ENCODE measurements around the gene ZBED4. TPM values are rescaled to one million over a fixed set of nuclear protein-coding genes. Genes with fewer than 3 reads are reported as not detected.

ZBED4 gene
- total RNA-seq, 1 experiment from 2014 or later, result 29.2 TPM

DNA sequence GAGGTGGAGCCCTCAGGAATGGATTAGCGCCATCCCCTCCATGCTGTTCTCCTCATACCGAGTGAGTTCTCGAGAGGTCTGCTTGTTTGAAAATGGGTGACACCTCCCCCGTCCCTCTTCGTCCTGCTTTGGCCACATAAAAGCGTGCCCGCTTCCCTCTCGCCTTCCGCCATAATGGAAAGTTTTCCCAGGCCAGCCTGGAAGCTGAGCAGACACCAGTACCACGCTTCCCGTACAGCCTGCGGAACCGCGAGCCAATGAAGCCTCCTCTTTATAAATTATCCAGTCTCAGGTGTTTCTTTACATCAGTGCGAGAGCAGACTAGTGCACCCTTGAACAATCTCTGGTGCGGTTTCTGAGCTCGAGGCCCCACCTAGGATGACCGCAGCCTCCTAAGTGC, 51.8 kb downstream of the ZBED4 start:
- CTCF ChIA-PET, result no interaction called here
- H3K36me3 Mint-ChIP-seq, result peaks cover 39% of the 10 kb centered on the region

GRCh38 chr22:49906071-49906798, 52.6 kb downstream of the ZBED4 start:
- no peak overlapping the region for H3K4me3 Mint-ChIP-seq
- no peak overlapping the region for H3K27ac Mint-ChIP-seq
- H3K4me1 Mint-ChIP-seq, result no peaks in the 10 kb centered on the region
- no peak for DNase-seq (ENCODE audit: low spot score)
- peaks cover 12% of the 10 kb centered on the region for H3K9me3 Mint-ChIP-seq
- no peak for TF ChIP-seq TCF7 (CRISPR knock-in tag; IDR thresholded peaks at IDR 0.05; ENCODE audit: low read depth)
- no peak for TF ChIP-seq ATF1 (CRISPR knock-in tag; IDR thresholded peaks at IDR 0.05)
- no peak for TF ChIP-seq JAZF1 (CRISPR knock-in tag; IDR thresholded peaks at IDR 0.05)
- TF ChIP-seq, protein P1, sequence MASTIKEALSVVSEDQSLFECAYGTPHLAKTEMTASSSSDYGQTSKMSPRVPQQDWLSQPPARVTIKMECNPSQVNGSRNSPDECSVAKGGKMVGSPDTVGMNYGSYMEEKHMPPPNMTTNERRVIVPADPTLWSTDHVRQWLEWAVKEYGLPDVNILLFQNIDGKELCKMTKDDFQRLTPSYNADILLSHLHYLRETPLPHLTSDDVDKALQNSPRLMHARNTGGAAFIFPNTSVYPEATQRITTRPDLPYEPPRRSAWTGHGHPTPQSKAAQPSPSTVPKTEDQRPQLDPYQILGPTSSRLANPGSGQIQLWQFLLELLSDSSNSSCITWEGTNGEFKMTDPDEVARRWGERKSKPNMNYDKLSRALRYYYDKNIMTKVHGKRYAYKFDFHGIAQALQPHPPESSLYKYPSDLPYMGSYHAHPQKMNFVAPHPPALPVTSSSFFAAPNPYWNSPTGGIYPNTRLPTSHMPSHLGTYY (CRISPR knock-in tag; IDR thresholded peaks at IDR 0.05), result no peak
- TF ChIP-seq SOX15 (CRISPR knock-in tag; IDR thresholded peaks at IDR 0.05), result no peak
- no peak for TF ChIP-seq ZNF121 (CRISPR knock-in tag; IDR thresholded peaks at IDR 0.05)
- TF ChIP-seq CTCF (IDR thresholded peaks at IDR 0.05), result no peak
- ChIA-PET CTCF (no interaction called here), POLR2A (no interaction called here)
- no peak for ATAC-seq
- peaks cover 33% of the 10 kb centered on the region for H3K36me3 Mint-ChIP-seq
- no peaks in the 10 kb centered on the region for H3K27me3 Mint-ChIP-seq (ENCODE audit: low read depth)

More for the DNA sequence above, 51.8 kb downstream of the ZBED4 start:
- ATAC-seq (no peak), DNase-seq (ENCODE audit: low spot score) (no peak)
- peak overlapping the region; percentile 70; the same call in 1 of the 2 replicates for H3K27ac Mint-ChIP-seq
- H3K9me3 Mint-ChIP-seq, result peaks cover 17% of the 10 kb centered on the region
- H3K4me3 Mint-ChIP-seq, result no peak overlapping the region
- TF ChIP-seq, protein P2, sequence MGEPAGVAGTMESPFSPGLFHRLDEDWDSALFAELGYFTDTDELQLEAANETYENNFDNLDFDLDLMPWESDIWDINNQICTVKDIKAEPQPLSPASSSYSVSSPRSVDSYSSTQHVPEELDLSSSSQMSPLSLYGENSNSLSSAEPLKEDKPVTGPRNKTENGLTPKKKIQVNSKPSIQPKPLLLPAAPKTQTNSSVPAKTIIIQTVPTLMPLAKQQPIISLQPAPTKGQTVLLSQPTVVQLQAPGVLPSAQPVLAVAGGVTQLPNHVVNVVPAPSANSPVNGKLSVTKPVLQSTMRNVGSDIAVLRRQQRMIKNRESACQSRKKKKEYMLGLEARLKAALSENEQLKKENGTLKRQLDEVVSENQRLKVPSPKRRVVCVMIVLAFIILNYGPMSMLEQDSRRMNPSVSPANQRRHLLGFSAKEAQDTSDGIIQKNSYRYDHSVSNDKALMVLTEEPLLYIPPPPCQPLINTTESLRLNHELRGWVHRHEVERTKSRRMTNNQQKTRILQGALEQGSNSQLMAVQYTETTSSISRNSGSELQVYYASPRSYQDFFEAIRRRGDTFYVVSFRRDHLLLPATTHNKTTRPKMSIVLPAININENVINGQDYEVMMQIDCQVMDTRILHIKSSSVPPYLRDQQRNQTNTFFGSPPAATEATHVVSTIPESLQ (CRISPR knock-in tag; IDR thresholded peaks at IDR 0.05), result no peak
- TF ChIP-seq ZNF671 (CRISPR knock-in tag; IDR thresholded peaks at IDR 0.05) (no peak), ZMAT4 (CRISPR knock-in tag; IDR thresholded peaks at IDR 0.05) (no peak), KAT7 (CRISPR knock-in tag; IDR thresholded peaks at IDR 0.05; ENCODE audit: borderline replicate concordance) (no peak), HMGA2 (CRISPR knock-in tag; IDR thresholded peaks at IDR 0.05) (no peak), GRHL2 (CRISPR knock-in tag; IDR thresholded peaks at IDR 0.05; ENCODE audit: insufficient replicate concordance, severe bottlenecking) (no peak), ZNF396 (CRISPR knock-in tag; IDR thresholded peaks at IDR 0.05; ENCODE audit: borderline replicate concordance) (no peak)
- TF ChIP-seq, protein P3, sequence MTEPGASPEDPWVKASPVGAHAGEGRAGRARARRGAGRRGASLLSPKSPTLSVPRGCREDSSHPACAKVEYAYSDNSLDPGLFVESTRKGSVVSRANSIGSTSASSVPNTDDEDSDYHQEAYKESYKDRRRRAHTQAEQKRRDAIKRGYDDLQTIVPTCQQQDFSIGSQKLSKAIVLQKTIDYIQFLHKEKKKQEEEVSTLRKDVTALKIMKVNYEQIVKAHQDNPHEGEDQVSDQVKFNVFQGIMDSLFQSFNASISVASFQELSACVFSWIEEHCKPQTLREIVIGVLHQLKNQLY (CRISPR knock-in tag; IDR thresholded peaks at IDR 0.05), result no peak
- H3K27me3 Mint-ChIP-seq (ENCODE audit: low read depth), result no peaks in the 10 kb centered on the region
- POLR2A ChIA-PET, result no interaction called here
- no peaks in the 10 kb centered on the region for H3K4me1 Mint-ChIP-seq

DNA sequence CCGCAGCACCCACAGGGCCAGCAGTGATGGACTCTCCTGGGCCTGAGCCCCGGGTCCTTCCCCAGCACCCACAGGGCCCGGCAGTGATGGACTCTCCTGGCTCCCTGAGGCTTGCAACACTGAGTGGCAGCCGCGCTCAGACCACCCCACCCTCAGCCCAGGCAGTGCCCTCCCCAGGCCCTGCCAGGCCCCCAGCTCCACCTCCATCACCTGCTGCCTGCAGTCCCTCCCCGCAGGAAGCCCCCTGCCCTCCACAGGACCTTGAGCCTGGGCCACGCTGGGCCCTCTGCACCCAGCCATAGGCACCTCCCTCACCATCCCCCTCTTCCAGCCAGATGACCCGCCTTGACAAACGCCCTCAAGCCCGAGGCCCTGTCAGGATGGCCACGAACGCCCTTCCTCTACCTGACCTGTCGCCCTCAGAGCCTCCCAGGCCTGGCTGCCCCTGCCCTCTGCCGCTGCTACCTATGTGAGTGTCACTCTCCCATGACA, 53.2 kb downstream of the ZBED4 start:
- Mint-ChIP-seq H3K4me3 (no peak overlapping the region), H3K9me3 (peaks cover 5% of the 10 kb centered on the region), H3K27ac (no peak overlapping the region), H3K27me3 (ENCODE audit: low read depth) (no peaks in the 10 kb centered on the region), H3K4me1 (no peaks in the 10 kb centered on the region), H3K36me3 (peaks cover 27% of the 10 kb centered on the region)
- DNase-seq (ENCODE audit: low spot score) (no peak), ATAC-seq (no peak)
- ChIA-PET CTCF (no interaction called here), POLR2A (no interaction called here)
- TF ChIP-seq, protein P4, sequence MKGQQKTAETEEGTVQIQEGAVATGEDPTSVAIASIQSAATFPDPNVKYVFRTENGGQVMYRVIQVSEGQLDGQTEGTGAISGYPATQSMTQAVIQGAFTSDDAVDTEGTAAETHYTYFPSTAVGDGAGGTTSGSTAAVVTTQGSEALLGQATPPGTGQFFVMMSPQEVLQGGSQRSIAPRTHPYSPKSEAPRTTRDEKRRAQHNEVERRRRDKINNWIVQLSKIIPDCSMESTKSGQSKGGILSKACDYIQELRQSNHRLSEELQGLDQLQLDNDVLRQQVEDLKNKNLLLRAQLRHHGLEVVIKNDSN (CRISPR knock-in tag; IDR thresholded peaks at IDR 0.05), result no peak
- TF ChIP-seq, protein P2 (CRISPR knock-in tag; IDR thresholded peaks at IDR 0.05), result no peak
- TF ChIP-seq, protein P5, sequence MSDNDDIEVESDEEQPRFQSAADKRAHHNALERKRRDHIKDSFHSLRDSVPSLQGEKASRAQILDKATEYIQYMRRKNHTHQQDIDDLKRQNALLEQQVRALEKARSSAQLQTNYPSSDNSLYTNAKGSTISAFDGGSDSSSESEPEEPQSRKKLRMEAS (CRISPR knock-in tag; IDR thresholded peaks at IDR 0.05), result no peak
- TF ChIP-seq RELA (CRISPR knock-in tag; IDR thresholded peaks at IDR 0.05; ENCODE audit: borderline replicate concordance), result no peak
- TF ChIP-seq, protein P6, sequence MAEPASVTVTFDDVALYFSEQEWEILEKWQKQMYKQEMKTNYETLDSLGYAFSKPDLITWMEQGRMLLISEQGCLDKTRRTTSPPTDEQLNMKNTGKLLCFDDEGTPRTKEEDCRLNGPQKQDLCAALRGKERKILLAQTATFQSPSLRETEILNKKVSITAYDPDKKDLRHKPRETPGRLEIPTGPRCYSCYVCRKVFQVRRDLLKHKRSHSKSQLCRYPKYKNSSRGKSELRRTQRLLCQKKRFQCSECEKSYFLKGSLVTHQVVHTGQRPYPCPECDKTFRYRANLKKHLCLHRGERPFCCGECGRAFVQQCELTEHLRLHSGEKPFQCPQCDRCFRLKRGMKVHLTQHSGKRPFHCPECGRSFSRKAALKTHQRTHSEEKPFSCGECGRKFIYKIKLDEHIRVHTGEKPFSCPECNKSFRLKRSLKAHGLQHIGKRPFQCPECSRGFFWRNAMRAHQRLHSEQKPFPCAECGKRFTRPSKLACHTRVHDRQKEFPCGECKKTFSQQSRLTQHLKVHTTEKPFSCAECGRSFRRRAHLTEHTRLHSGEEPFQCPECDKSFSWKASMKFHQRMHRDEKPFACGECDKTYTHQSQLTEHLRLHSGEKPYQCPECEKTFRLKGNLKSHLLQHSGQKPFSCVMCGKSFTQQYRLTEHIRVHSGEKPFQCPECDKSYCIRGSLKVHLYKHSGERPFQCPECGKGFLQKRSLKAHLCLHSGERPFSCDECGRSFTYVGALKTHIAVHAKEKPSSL (CRISPR knock-in tag; conservative IDR thresholded peaks at IDR 0.05), result no peak
